Cardiac muscle cell (in vitro differentiated cells and primary cell): Measurements from ENCODE around the gene SLC16A10. TPM values are rescaled to one million over a fixed set of nuclear protein-coding genes. Genes with fewer than 3 reads are reported as not detected.

Experiments
- DNase-seq, 2 donors: peaks; one replicate each; pipeline versions ENCODE4 v3.0.0 to v3.0.0-alpha.2; 2010 to 2017; ENCODE audit warnings: low read depth in 1 of 2, low spot score in 1 of 2
- H3K27ac ChIP-seq: fragments of 200-600 bp; sonication (generic); 2 replicates; pipeline ENCODE4 v1.5.1; 2016
- H3K27me3 ChIP-seq: fragments of 200-600 bp; sonication (generic); 2 replicates; pipeline ENCODE4 v1.6.0; 2016; ENCODE audit warnings: control low read depth
- H3K36me3 ChIP-seq: fragments of 200-600 bp; sonication (generic); 2 replicates; pipeline ENCODE4 v1.5.1; 2016; ENCODE audit warnings: control low read depth
- H3K4me1 ChIP-seq: fragments of 200-600 bp; sonication (generic); 2 replicates; pipeline ENCODE4 v1.8.1; 2017; ENCODE audit warnings: low read depth, mild to moderate bottlenecking, mixed run types
- H3K4me3 ChIP-seq: fragments of 200-600 bp; sonication (generic); 2 replicates; pipeline ENCODE4 v1.5.1; 2016; ENCODE audit warnings: mild to moderate bottlenecking
- H3K9me3 ChIP-seq: fragments of 200-600 bp; sonication (generic); 2 replicates; pipeline ENCODE4 v1.5.1; 2017; ENCODE audit warnings: low read depth, mild to moderate bottlenecking, control low read depth
- polyA plus RNA-seq: library from polyadenylated mRNA; unstranded; fragments of >200 nt; fragmentation: Nextera tagmentation; extraction: Ambion mirVana; gene quantifications from 2 replicates; pipeline ENCODE4 v1.2.1, GENCODE V29; 2016
- total RNA-seq: library from RNA; depleted of rRNA; stranded (reverse); fragments of >200 nt; gene quantifications from 2 replicates; pipeline ENCODE4 v1.2.3, GENCODE V29; 2016
- TF ChIP-seq, protein P1 (sequence below): IDR thresholded peaks from 2 replicates; pipeline ENCODE4 v1.5.1; 2012; ENCODE audit warnings: low read depth, mild to moderate bottlenecking, low read length

Gene SLC16A10
- total and polyA plus RNA-seq, 2 experiments from 2014 or later = 8.1 to 21.4 TPM

DNA sequence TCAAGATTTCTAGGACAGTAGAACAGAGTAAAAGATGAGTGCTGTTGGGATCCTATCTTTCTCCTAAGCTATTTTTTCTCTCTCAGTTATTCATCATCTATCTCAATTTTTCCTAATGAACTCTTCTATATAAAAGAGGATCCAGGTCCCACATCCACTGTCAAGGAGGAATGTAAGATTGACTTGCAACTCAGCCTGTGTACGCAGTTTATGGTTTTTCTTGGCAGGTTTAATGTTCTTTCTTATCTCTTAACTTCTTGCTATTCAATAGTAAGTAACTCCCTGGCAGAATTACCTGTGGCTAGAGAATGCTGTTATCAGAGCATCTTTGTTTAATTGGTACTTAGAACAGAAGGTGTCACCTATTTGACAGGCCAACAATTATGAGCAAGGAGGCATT is 60.8 kb downstream of the SLC16A10 start:
- H3K27me3 ChIP-seq = no peaks in the 10 kb centered on the region
- no peak overlapping the region for H3K4me3 ChIP-seq
- TF ChIP-seq, protein P1, sequence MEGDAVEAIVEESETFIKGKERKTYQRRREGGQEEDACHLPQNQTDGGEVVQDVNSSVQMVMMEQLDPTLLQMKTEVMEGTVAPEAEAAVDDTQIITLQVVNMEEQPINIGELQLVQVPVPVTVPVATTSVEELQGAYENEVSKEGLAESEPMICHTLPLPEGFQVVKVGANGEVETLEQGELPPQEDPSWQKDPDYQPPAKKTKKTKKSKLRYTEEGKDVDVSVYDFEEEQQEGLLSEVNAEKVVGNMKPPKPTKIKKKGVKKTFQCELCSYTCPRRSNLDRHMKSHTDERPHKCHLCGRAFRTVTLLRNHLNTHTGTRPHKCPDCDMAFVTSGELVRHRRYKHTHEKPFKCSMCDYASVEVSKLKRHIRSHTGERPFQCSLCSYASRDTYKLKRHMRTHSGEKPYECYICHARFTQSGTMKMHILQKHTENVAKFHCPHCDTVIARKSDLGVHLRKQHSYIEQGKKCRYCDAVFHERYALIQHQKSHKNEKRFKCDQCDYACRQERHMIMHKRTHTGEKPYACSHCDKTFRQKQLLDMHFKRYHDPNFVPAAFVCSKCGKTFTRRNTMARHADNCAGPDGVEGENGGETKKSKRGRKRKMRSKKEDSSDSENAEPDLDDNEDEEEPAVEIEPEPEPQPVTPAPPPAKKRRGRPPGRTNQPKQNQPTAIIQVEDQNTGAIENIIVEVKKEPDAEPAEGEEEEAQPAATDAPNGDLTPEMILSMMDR = no peak
- no peak for DNase-seq
- H3K4me1 ChIP-seq = no peaks in the 10 kb centered on the region
- H3K36me3 ChIP-seq = no peaks in the 10 kb centered on the region
- H3K27ac ChIP-seq = no peak overlapping the region
- no peaks in the 10 kb centered on the region for H3K9me3 ChIP-seq

DNA sequence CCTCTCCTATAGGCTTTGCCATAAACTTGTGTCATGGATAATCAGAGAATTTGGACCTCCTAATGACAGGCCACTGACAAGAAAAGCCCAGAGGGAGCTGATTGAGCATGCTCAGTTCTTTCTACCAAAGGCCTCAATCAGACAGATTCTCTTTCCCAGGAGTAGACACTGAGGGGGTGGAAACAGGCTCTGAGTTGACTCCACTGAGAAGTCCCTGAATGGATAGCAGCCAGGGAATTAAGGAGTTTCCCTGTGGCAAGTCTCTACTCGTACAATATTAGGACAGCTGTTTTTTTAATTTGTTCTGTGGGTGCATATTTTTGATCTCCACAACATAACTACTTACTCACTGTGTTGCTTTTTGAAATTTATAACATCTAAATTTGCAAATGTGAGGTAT is 63.3 kb downstream of the SLC16A10 start:
- Histone ChIP-seq H3K27me3 (no peaks in the 10 kb centered on the region), H3K9me3 (no peaks in the 10 kb centered on the region), H3K27ac (no peak overlapping the region), H3K4me3 (no peak overlapping the region), H3K36me3 (no peaks in the 10 kb centered on the region), H3K4me1 (no peaks in the 10 kb centered on the region)
- TF ChIP-seq, protein P1 = no peak
- DNase-seq = no peak

DNA sequence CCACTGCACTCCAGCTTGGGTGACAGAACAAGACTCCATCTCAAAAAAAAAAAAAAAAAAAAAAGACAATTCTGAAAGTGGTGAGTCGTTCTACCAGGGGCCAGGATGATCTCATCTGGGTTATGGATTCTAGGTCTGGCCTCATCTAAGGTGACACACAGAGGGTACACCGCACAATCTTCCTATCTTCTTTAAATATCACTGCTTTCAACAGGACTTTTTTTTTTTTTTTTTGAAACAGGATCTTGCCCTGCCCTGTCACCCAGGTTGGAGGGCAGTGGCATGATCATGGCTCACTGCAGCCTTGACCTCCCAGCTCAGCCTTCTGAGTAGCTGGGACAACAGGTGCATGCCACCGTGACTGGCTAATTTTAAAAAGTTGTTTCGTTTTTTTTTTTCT is 67.7 kb downstream of the SLC16A10 start:
- Histone ChIP-seq H3K36me3 (no peaks in the 10 kb centered on the region), H3K4me1 (no peaks in the 10 kb centered on the region), H3K9me3 (no peaks in the 10 kb centered on the region), H3K4me3 (no peak overlapping the region), H3K27me3 (no peaks in the 10 kb centered on the region), H3K27ac (no peak overlapping the region)
- TF ChIP-seq, protein P1 = no peak
- DNase-seq = no peak

DNA sequence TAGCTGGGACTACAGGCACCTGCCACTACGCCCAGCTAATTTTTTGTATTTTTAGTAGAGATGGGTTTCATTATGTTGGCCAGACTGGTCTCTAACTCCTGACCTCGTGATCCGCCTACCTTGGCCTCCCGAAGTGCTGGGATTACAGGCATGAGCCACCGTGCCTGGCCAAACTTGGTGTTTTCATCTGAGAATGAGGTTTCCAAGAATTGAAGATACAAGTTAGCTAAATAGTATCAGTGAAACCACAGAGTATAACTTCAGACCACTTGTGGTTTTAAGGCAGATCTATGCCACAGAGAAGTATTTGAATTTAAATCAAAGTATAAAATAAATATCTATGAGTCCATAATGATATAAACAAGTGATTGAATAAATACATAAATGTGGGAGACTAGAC is 70.1 kb downstream of the SLC16A10 start:
- H3K27ac ChIP-seq = no peak overlapping the region
- DNase-seq = no peak
- no peaks in the 10 kb centered on the region for H3K36me3 ChIP-seq
- no peaks in the 10 kb centered on the region for H3K9me3 ChIP-seq
- H3K4me1 ChIP-seq = no peaks in the 10 kb centered on the region
- no peak overlapping the region for H3K4me3 ChIP-seq
- TF ChIP-seq, protein P1 = no peak
- no peaks in the 10 kb centered on the region for H3K27me3 ChIP-seq

DNA sequence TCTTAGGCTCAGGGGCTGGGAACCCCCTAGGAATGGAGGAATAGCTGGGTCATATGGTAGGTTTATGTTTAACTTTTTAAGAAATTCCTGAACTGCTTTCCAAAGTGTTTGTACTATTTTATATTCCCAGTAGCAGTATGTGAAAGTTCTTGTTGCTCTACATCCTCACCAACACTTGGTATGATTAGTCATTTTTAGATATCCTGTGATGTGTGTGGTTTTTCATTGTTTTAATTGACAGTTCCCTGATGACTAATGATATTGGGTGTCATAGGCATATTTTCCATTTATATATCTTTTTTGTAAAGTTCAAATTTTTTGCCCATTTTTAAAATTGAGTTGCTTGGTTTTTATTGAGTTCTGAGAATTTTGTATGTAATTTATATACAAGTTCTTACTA is 72.3 kb downstream of the SLC16A10 start:
- no peak overlapping the region for H3K27ac ChIP-seq
- TF ChIP-seq, protein P1 = no peak
- DNase-seq = no peak

DNA sequence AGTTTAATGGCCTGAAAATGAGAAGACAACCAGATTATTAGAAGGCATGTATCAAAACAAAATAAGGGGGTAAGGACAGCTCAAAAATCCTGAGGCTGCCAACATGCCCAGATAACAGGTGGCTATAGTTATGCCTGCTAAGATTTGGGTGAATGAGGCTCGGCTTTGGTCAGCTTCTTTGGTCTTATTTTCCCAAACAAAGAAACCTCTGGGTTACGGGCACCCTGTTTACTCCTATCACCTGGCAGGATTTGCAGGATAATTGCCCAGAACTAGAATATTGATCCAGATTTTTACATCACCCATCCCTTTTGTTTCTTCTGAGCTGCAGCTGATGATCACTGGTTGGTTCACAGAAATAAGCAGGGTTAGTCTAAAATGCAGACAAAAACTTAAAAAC is 74.3 kb downstream of the SLC16A10 start:
- H3K4me1 ChIP-seq = no peaks in the 10 kb centered on the region
- no peaks in the 10 kb centered on the region for H3K27me3 ChIP-seq
- H3K4me3 ChIP-seq = no peak overlapping the region
- no peak for DNase-seq
- TF ChIP-seq, protein P1 = no peak
- H3K9me3 ChIP-seq = no peaks in the 10 kb centered on the region
- H3K27ac ChIP-seq = no peak overlapping the region
- H3K36me3 ChIP-seq = no peaks in the 10 kb centered on the region

More for the DNA sequence above, 72.3 kb downstream of the SLC16A10 start:
- no peaks in the 10 kb centered on the region for H3K36me3 ChIP-seq
- no peaks in the 10 kb centered on the region for H3K4me1 ChIP-seq
- no peaks in the 10 kb centered on the region for H3K9me3 ChIP-seq
- H3K4me3 ChIP-seq = no peak overlapping the region
- no peaks in the 10 kb centered on the region for H3K27me3 ChIP-seq
